Stomach (tissue), 9 donors: ENCODE results near the gene POLL. TPM values are rescaled to one million over a fixed set of nuclear protein-coding genes. Genes with fewer than 3 reads are reported as not detected.

ENCODE experiments used
- DNase-seq, 2 donors: peaks; one replicate each; pipeline versions ENCODE4 v3.0.0 to v3.0.0-alpha.2; 2013 to 2019
- H3K27ac ChIP-seq, 5 donors: fragments of 200-600 bp in 4 of 5; sonication (generic) in 4 of 5; one replicate each; pipeline ENCODE4 v1.5.1; 2013 to 2019; ENCODE audit warnings: mild to moderate bottlenecking in 1 of 5, moderate library complexity in 1 of 5
- H3K27me3 ChIP-seq, 3 donors: fragments of 200-600 bp; sonication (generic); one replicate each; pipeline ENCODE4 v1.5.1; 2017 to 2019; ENCODE audit warnings: mixed run types in 1 of 3
- H3K36me3 ChIP-seq, 4 donors: fragments of 200-600 bp; sonication (generic); 1 replicate in 3 of 4; 2 replicates in 1 of 4; pipeline ENCODE4 v1.5.1; 2016 to 2019
- H3K4me1 ChIP-seq, 4 donors: fragments of 200-600 bp; sonication (generic); one replicate each; pipeline ENCODE4 v1.5.1; 2016 to 2019
- H3K4me3 ChIP-seq, 4 donors: fragments of 200-600 bp; sonication (generic) in 3 of 4; one replicate each; pipeline ENCODE4 v1.5.1; 2016 to 2019; ENCODE audit warnings: mild to moderate bottlenecking in 1 of 4
- H3K9me3 ChIP-seq, 4 donors: fragments of 200-600 bp; sonication (generic); one replicate each; pipeline ENCODE4 v1.5.1; 2016 to 2019
- EP300 ChIP-seq: sonication (generic); formaldehyde crosslinking; IDR thresholded peaks from one replicate; pipeline ENCODE4 v1.6.1; 2017; ENCODE audit warnings: antibody characterized with exemption
- POLR2A ChIP-seq, 4 donors: fragments of 450-650 bp; IDR thresholded peaks; one replicate each; pipeline ENCODE4 v1.6.1; 2016; ENCODE audit warnings: antibody characterized with exemption in 4 of 4, control low read depth in 2 of 4, mild to moderate bottlenecking in 1 of 4, moderate library complexity in 1 of 4
- POLR2AphosphoS5 ChIP-seq, 3 donors: sonication (generic); formaldehyde crosslinking; IDR thresholded peaks; one replicate each; pipeline ENCODE4 v1.6.1; 2016; ENCODE audit warnings: antibody characterized with exemption in 3 of 3
- WGBS, 5 donors: extraction: QIAGEN DNeasy Blood & Tissue Kit in 3 of 5; methylation state at CpG; one replicate each; pipeline versions ENCODE4 v1.1.5 to v1.1.7; 2013 to 2018; 5-methylcytosine and 5-hydroxymethylcytosine counted together
- intact Hi-C: fragments of 100-400 bp; cut with DNase I; formaldehyde crosslinking; loops from one replicate; pipeline ENCODE4 v1.15.1; 2023; ENCODE audit warnings: low total_unique reads
- polyA plus RNA-seq, 3 donors: library from polyadenylated mRNA; stranded (reverse); fragments of 200-250 nt; gene quantifications; one replicate each; pipeline ENCODE4 v1.2.3, GENCODE V29; 2013
- total RNA-seq, 5 donors: library from RNA; depleted of rRNA; stranded (reverse); fragments of >200 nt; gene quantifications; one replicate each; pipeline versions ENCODE4 v1.1.0 to v1.2.3, GENCODE V29; 2014 to 2016
- TF ChIP-seq, protein P1 (sequence below), 7 experiments: fragments of 450-650 bp in 4 of 7; fragments of 200-600 bp in 3 of 7; sonication (generic) in 3 of 7; IDR thresholded peaks; one replicate each; pipeline ENCODE4 v1.5.1; 2016 to 2019; ENCODE audit warnings: antibody characterized with exemption in 7 of 7, control low read depth in 2 of 7, mild to moderate bottlenecking in 1 of 7
- donor health status: healthy with polysubstance abuse.
- donor health status: Bipolar disorder and iron deficiency.
- donor health status: healthy.

Gene POLL
- total and polyA plus RNA-seq, 8 donors, result 12.9 to 122 (median 34.2) TPM

DNA sequence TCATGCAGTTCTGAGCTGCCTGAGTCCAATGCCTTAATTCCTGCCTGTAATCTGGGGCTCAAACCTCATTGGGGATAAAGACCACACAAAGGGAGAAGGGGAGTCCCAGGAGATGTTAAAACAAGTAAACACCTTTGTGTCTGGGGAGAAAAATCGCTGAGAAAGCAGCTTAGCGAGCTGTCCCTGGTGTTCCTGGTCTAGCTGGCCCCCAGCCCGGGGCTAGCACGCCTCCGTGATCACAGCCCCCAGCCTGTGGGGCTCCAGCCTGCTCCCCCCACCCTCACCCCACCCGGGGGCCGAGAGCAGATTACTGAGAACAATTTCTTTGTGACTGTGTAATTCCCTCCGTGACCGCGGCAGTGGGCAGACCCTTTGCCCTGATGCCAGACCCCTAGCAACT is 24.8 kb upstream of the POLL start:
- Histone ChIP-seq H3K27me3 (no peaks in the 10 kb centered on the region), H3K4me1 (no peaks in the 10 kb centered on the region), H3K27ac (no peak overlapping the region), H3K36me3 (peaks cover 40 to 84% (median 83%) of the 10 kb centered on the region in 4 donors), H3K4me3 (no peak overlapping the region), H3K9me3 (no peaks in the 10 kb centered on the region)
- intact Hi-C loops, result no loop called here
- no peak for DNase-seq
- TF ChIP-seq POLR2A (IDR thresholded peaks at IDR 0.05) (no peak), POLR2AphosphoS5 (IDR thresholded peaks at IDR 0.05) (no peak), EP300 (no peak)
- TF ChIP-seq, protein P1, sequence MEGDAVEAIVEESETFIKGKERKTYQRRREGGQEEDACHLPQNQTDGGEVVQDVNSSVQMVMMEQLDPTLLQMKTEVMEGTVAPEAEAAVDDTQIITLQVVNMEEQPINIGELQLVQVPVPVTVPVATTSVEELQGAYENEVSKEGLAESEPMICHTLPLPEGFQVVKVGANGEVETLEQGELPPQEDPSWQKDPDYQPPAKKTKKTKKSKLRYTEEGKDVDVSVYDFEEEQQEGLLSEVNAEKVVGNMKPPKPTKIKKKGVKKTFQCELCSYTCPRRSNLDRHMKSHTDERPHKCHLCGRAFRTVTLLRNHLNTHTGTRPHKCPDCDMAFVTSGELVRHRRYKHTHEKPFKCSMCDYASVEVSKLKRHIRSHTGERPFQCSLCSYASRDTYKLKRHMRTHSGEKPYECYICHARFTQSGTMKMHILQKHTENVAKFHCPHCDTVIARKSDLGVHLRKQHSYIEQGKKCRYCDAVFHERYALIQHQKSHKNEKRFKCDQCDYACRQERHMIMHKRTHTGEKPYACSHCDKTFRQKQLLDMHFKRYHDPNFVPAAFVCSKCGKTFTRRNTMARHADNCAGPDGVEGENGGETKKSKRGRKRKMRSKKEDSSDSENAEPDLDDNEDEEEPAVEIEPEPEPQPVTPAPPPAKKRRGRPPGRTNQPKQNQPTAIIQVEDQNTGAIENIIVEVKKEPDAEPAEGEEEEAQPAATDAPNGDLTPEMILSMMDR (IDR thresholded peaks at IDR 0.05), result no peak
- WGBS, 5 donors, result 69 to 87% (median 83%) methylated on average over 10 of the region's 10 CpGs

GRCh38 chr10:101612086-101612485 is 24.0 kb upstream of the POLL start:
- no peak for TF ChIP-seq EP300
- TF ChIP-seq POLR2AphosphoS5 (IDR thresholded peaks at IDR 0.05), result no peak
- TF ChIP-seq, protein P1 (IDR thresholded peaks at IDR 0.05), result no peak
- no peak for TF ChIP-seq POLR2A (IDR thresholded peaks at IDR 0.05)
- no peaks in the 10 kb centered on the region for H3K27me3 ChIP-seq
- peaks cover 42 to 84% (median 83%) of the 10 kb centered on the region in 4 donors for H3K36me3 ChIP-seq
- WGBS, 5 donors, result 87 to 99% (median 92%) methylated on average over 6 of the region's 6 CpGs
- no peaks in the 10 kb centered on the region for H3K9me3 ChIP-seq
- no peak for DNase-seq
- H3K4me3 ChIP-seq, result no peak overlapping the region
- no peaks in the 10 kb centered on the region for H3K4me1 ChIP-seq
- intact Hi-C loops, result no loop called here
- no peak overlapping the region for H3K27ac ChIP-seq

- intact Hi-C loops, result no loop called here
- Histone ChIP-seq H3K36me3 (peaks cover 49 to 84% (median 83%) of the 10 kb centered on the region in 4 donors), H3K9me3 (no peaks in the 10 kb centered on the region), H3K27me3 (no peaks in the 10 kb centered on the region), H3K27ac (no peak overlapping the region), H3K4me1 (no peaks in the 10 kb centered on the region), H3K4me3 (no peak overlapping the region)
- WGBS, 5 donors, result 72 to 81% (median 78%) methylated on average over 11 to 16 of the region's 16 CpGs
- DNase-seq, result no peak
- TF ChIP-seq POLR2A (IDR thresholded peaks at IDR 0.05) (no peak), EP300 (no peak), POLR2AphosphoS5 (IDR thresholded peaks at IDR 0.05) (no peak)
- TF ChIP-seq, protein P1 (IDR thresholded peaks at IDR 0.05), result no peak
Observed at GRCh38 chr10:101611096-101611905, 23.2 kb upstream of the POLL start.

DNA sequence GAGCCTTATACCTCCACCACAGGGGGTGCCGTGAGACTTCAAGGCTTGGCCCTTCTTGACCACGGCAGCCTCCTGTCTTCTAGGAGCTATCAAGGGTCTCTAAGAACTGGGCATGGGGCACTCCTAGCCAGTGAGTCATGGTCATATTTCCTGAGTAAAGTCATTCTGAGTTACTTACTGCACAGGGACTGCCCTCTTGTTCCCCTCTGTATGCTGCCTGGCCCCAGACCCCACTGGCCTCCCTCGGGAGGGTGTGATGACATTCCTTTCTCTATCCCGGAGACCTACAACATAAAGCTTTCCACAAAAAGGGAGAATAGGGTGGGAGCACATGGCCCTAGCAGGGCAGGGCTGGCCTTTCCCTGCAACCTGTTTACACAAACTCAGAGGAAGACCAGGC is 21.4 kb upstream of the POLL start:
- H3K36me3 ChIP-seq, result peaks cover 49 to 92% (median 88%) of the 10 kb centered on the region in 4 donors
- TF ChIP-seq POLR2A (IDR thresholded peaks at IDR 0.05) (no peak), EP300 (no peak), POLR2AphosphoS5 (IDR thresholded peaks at IDR 0.05) (no peak)
- intact Hi-C loops, result no loop called here
- H3K27ac ChIP-seq, result no peak overlapping the region
- H3K9me3 ChIP-seq, result no peaks in the 10 kb centered on the region
- H3K4me1 ChIP-seq, result no peaks in the 10 kb centered on the region
- WGBS, 5 donors, result 75 to 90% (median 87%) methylated on average over 2 to 4 of the region's 4 CpGs
- no peak overlapping the region for H3K4me3 ChIP-seq
- H3K27me3 ChIP-seq, result no peaks in the 10 kb centered on the region
- no peak for DNase-seq

DNA sequence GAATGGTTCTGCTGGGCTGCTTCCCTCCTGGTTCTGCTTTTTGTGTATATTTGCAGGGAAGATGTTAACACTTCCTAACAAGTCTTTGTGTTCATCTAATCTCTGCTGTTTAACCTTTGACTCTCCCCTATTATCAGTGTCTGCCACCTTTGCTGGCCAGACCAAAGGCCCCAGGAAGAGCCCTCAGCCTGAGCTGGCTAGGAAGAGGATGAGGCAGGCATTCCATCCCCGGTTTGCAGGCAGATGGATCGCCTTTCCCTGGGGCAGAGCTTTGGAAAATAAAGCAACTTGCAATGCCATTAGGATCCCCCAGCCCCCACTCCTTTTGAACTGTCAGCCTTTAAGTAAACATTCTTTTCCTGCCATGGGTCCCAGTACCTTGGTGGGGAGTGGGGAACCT is 19.1 kb upstream of the POLL start:
- 36 to 53% (median 47%) methylated on average over 2 of the region's 2 CpGs; no CpG with 5 or more reads in 1 of the 5 donors for WGBS, 5 donors

More for the DNA sequence above, 19.1 kb upstream of the POLL start:
- intact Hi-C loops, result no loop called here
- H3K36me3 ChIP-seq, result peaks cover 48 to 89% (median 79%) of the 10 kb centered on the region in 4 donors
- H3K27ac ChIP-seq, result no peak overlapping the region
- no peaks in the 10 kb centered on the region for H3K27me3 ChIP-seq
- H3K4me3 ChIP-seq, result no peak overlapping the region
- no peaks in the 10 kb centered on the region for H3K4me1 ChIP-seq
- DNase-seq, result no peak
- TF ChIP-seq POLR2AphosphoS5 (IDR thresholded peaks at IDR 0.05) (no peak), EP300 (no peak), POLR2A (IDR thresholded peaks at IDR 0.05) (no peak)
- TF ChIP-seq, protein P1 (IDR thresholded peaks at IDR 0.05), result no peak
- H3K9me3 ChIP-seq, result no peaks in the 10 kb centered on the region
